ENCODE data around the gene SAMD11. TPM values are rescaled to one million over a fixed set of nuclear protein-coding genes. Genes with fewer than 3 reads are reported as not detected.

SAMD11 gene
- total and polyA plus RNA-seq, 2 of the 8 experiments (the other 6 are each of a cell fraction or from before 2014, with no cell fraction given), result 0.18 to 0.30 TPM

GRCh38 chr1:983798-984475 lies 60.2 kb downstream of the SAMD11 start:
- no peak overlapping the region for H3K23ac ChIP-seq (ENCODE audit: insufficient read length)
- H4K20me1 ChIP-seq (replicated peaks in 1 of 2; ENCODE audit: control insufficient read depth in 1 of 2, insufficient read depth in 2 of 2, low read length in 2 of 2), result peaks cover 0 to 8% of the 10 kb centered on the region in 2 experiments
- WGBS, 2 experiments (ENCODE audit: extremely low coverage in 1 of 2, insufficient coverage in 1 of 2, insufficient read length in 1 of 2, insufficient replicate concordance in 2 of 2, low coverage in 1 of 2, low lambda C conversion rate in 2 of 2, missing lambda C conversion rate in 1 of 2), result 29% methylated on average over 20 of the region's 29 CpGs; no CpG with 5 or more reads in 1 of the 2 experiments
- no peak overlapping the region; the same call in 1 of the 2 replicates for H2BK15ac ChIP-seq (ENCODE audit: low read length)
- H3K23me2 ChIP-seq (ENCODE audit: low read depth, low read length), result peaks cover 4% of the 10 kb centered on the region; the same call in 1 of the 2 replicates
- POLR2A ChIA-PET (ENCODE audit: partially characterized antibody), result interaction anchor here (0.7 to 1.6 kb wide), 5 partner anchors 15 to 80 kb away, joined by 3 to 4 read pairs (median 4); partner anchors contain the start of gene HES4
- no peak overlapping the region for H4K91ac ChIP-seq (replicated peaks; ENCODE audit: insufficient read length, low read length)
- DNase-seq (ENCODE audit: low read depth in 1 of 2, low spot score in 2 of 2), result peak in 1 of 2 experiments; percentile 92
- peak; percentile 80 to 83 for TF ChIP-seq RAD21 (IDR thresholded peaks at IDR 0.05 in 1 of 2, conservative IDR thresholded peaks at IDR 0.05 in 1 of 2; ENCODE audit: low read depth in 2 of 2, low read length in 2 of 2)
- no peak for TF ChIP-seq ATF2 (IDR thresholded peaks at IDR 0.05; ENCODE audit: low read length)
- peak in 2 of 3 experiments; percentile 59 to 84; a peak in 3 of 4 replicates for TF ChIP-seq CTCF (IDR thresholded peaks at IDR 0.05; ENCODE audit: control extremely low read depth in 1 of 3, insufficient read depth in 1 of 3, low read depth in 1 of 3, low read length in 3 of 3)
- no peak overlapping the region for H2BK120ac ChIP-seq (replicated peaks; ENCODE audit: low read depth, low read length)
- no peaks in the 10 kb centered on the region for H3K79me1 ChIP-seq (ENCODE audit: low read depth, low read length)
- H2BK20ac ChIP-seq (ENCODE audit: low read length), result no peak overlapping the region
- no peaks in the 10 kb centered on the region for H3K36me3 ChIP-seq (ENCODE audit: control insufficient read depth in 2 of 4, insufficient read depth in 4 of 4, low read length in 3 of 4)
- H4K8ac ChIP-seq (ENCODE audit: extremely low read depth, insufficient read depth, low read length), result no peak overlapping the region; the same call in 1 of the 2 replicates
- H3K4me2 ChIP-seq (ENCODE audit: insufficient read depth in 1 of 2, low read depth in 2 of 2, low read length in 2 of 2), result peak overlapping the region in 1 of 2 experiments; percentile 38; a peak in 2 of 4 replicates
- H2BK5ac ChIP-seq (ENCODE audit: low read depth, low read length), result no peak overlapping the region
- H2AFZ ChIP-seq (ENCODE audit: low read length), result no peak overlapping the region
- no peak for FAIRE-seq
- no peak overlapping the region for H3K18ac ChIP-seq (ENCODE audit: extremely low read depth, low read length)
- 0 out of 2 replicates have a peak overlapping the region, but pooled peaks have one; percentile 50 for H2BK12ac ChIP-seq (ENCODE audit: low read depth, low read length)
- no peak overlapping the region for H3K27ac ChIP-seq (ENCODE audit: low read depth, low read length)
- H3K9me3 ChIP-seq (ENCODE audit: insufficient read depth in 2 of 2, low read depth in 1 of 2, low read length in 1 of 2), result no peaks in the 10 kb centered on the region
- no peak overlapping the region for H2AK5ac ChIP-seq (ENCODE audit: low read depth, low read length)
- H3K4me1 ChIP-seq (replicated peaks in 1 of 4; ENCODE audit: control insufficient read depth in 3 of 4, insufficient read depth in 4 of 4, low read length in 3 of 4), result no peaks in the 10 kb centered on the region; a peak in 1 of 7 replicates
- H3K4ac ChIP-seq (replicated peaks; ENCODE audit: insufficient read length, low read depth, low read length), result no peak overlapping the region
- H3K56ac ChIP-seq (replicated peaks; ENCODE audit: insufficient read length, low read depth, low read length), result no peak overlapping the region
- H3K9ac ChIP-seq (replicated peaks in 1 of 4; ENCODE audit: extremely low read depth in 1 of 4, low read depth in 3 of 4, low read length in 3 of 4), result no peak overlapping the region
- H4K5ac ChIP-seq (ENCODE audit: insufficient read length, low read depth, low read length), result no peak overlapping the region
- CTCF ChIA-PET (ENCODE audit: partially characterized antibody), result interaction anchor here (0.6 to 6.9 kb wide), 45 partner anchors 8 to 431 kb away, joined by 3 to 86 read pairs (median 5); partner anchors contain the start of genes HES4, ISG15, PLEKHN1 and RNF223
- no peaks in the 10 kb centered on the region for H3K79me2 ChIP-seq (ENCODE audit: control insufficient read depth in 1 of 2, insufficient read depth in 2 of 2, low read length in 2 of 2)
- H3K4me3 ChIP-seq (ENCODE audit: extremely low read depth in 1 of 4, insufficient read depth in 2 of 4, low read depth in 3 of 4, low read length in 4 of 4), result no peak overlapping the region
- H3K14ac ChIP-seq (ENCODE audit: insufficient read length), result no peak overlapping the region
- peaks cover 0 to 29% (median 17%) of the 10 kb centered on the region in 4 experiments; a peak in 6 of 7 replicates for H3K27me3 ChIP-seq (replicated peaks in 1 of 4; ENCODE audit: control insufficient read depth in 3 of 4, extremely low read depth in 1 of 4, insufficient read depth in 3 of 4, low read length in 3 of 4)
